GM21390 (cell line): ENCODE measurements around the gene MEIS2.
"Not testable (repeated sequence)": the region's sequence is repeated elsewhere in the genome, so short reads cannot be mapped to it uniquely, and the experiment has no call there.

Source experiments
- ATAC-seq: cut with Tn5 transposase; IDR thresholded peaks from one replicate; pipeline ENCODE4 v1.9.1; 2021; ENCODE audit not compliant: unreplicated experiment

MEIS2 gene

DNA sequence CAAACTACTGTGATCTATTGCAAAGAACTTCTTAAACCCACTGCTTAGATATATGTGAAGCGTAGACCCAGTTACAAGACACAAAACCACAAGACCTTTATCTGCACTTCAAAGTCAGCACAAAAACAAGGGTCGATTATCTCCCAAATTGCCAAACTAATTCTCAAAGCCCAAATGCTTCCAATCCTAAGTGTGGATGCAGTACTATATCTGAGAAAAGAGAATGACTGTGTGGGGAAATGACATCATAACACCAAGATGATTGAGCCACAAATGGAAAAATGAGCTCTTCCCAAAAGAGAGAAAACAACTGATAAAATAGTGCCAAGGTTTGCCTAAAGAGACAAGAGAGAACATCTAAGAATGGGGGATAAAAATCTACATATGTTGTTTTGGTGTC, 86.2 kb downstream of the MEIS2 start:
- ATAC-seq: no peak

DNA sequence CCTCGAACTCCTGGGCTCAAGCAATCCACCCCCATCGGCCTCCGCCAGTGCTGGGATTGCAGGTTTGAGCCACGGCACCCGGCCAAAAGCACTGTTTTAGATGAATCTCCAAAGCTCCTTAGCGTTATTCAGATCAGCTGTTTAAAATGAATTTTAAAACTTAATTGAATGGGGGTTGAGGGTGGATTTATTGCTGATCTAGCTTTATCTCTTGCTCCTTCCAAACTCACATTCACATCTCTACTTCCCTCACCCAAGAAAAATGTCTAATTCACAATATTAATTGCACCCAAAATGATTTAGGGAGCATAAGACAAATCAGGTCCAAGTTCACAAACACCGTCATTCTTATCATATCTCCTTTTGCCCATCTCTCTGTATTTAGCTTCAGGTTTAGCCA, 89.8 kb downstream of the MEIS2 start:
- no peak for ATAC-seq

DNA sequence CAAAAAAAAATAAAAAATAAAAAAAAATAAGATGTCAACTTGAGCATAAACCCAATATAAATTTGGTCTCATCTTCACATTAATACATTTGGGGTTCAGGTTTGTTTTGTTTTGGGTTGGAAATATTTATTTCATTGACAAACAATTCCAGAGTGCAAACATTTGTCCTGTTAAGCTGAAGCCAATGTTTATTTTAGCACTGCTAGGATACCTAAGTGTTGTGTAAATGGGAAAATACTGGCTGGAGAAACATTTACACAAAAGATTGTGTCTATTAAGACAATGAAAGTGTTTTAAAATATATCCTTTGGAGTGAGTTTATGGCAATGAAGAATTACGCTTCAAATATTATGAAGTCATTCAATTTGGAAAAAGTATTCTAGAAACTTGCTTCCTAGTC, 91.1 kb downstream of the MEIS2 start:
- no peak for ATAC-seq

DNA sequence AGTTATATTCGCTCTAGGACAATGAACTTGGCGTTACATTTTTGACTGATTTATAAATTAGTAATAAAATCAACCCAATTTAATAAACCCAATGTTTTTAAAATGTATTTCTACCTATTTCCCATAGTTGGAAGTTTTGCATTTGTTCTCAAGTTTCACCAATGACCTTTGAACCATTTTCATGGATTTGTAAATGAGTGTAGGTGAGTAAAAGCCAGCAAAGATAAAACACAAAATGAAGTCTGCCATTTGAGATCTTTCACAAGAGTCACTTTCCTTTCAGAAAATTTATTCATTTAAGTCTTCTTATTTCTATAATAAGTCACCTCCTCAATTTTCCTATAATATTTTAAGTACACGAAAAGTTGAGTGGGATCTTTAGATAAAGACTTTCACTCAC, 92.1 kb downstream of the MEIS2 start:
- ATAC-seq: no peak

DNA sequence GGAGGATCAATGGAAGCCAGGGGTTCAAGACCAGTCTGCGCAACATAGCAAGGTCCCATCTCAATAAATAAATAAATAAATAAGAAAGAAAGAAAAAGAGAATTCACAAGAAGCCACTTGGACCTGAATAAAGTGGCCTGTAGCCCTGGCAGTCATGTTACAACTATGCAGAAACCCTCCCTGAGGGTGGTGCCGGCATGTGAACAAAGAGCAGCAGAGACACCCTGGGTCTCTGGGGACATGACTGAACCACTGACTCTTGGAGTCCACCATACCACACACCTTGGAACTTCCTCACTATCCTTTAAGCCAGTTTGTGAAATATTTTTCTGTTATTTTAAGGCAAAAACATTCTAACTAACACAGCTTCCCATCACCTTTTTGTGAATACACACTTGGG, 93.0 kb downstream of the MEIS2 start:
- ATAC-seq: no peak

DNA sequence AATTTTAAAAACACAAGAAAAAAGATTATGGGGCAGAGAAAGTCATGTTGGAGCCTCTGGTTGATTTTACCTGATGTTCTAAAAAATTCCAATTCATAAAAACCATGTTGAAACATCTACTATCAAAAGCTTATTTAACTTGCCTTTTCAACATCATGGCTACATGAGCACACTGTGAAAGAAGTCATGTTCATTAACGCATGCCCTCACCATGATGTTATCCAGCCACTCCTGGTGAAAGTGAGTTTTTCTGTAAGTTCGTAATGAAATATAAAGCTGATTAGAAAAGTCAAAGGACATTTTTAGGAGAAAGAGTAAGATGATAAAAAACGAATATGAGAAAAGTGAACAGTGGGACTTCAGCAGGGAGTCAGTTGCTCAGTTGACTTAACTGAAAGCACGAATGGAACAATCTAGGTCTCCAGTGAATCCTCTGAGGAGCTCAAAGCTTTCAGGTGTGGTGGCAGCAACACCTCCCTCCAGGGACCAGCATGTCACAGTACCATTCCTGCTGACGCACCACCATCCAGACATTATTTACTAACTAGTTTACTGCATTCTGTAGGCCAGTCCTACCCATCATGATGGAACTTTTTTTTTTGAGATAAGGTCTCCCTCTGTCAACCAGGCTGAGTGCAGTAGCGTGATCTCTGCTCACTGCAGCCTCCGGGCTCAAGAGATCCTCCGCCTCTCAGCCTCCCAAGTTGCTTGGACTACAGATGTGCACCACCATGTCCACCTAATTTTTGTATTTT, 95.2 kb downstream of the MEIS2 start:
- no peak for ATAC-seq

DNA sequence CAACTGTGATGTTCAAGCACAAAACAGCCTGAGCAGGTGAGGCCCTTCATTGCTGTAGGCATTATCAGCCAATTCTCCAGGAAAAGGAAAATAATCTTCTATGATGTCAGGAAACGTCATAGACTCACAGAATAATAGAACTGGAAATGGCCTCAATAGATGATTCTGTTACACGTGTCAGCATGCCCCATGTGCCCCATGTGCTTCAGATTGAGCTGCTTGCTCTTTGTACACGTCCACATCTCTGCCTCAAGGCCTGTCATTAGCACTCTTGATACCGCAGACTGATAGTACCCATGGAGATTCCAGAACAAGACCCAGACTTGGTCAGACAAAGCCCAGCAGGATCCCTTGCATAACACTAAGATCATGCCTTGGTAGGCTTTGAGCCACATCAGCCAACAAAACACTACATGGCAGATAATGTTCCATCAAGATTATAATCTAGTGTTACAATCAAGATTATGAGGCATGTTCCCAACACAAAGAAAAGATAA, 95.9 kb downstream of the MEIS2 start:
- ATAC-seq: no peak

DNA sequence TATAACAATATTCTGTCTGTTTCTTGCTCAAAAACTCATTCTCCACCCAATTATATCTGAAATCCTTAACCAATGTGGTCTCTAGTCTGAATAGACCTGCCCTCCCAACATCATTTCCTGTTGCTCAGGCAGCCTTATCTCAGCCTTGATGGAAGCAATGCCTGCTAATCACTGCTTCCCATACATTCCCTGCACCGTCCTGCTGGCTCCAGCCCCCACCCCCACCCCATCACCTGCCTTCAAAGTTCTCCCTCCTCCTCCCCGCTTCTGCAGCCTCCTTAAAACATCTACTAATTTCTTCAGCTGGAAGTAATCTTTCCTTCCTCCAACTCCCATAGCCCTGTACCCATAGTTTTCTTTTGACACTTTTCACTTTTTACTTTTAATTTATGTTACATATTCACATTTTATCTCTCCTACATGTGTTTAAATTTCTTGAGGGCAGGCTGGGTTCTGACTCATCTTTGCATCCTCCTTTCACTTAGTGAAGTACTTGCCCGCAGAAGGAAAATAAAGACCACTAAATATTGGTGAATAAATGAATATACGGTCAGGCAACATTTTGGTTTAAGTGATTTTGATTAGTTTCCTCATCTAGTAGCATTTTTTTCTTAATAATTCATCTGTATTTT, 98.2 kb downstream of the MEIS2 start:
- no peak for ATAC-seq

DNA sequence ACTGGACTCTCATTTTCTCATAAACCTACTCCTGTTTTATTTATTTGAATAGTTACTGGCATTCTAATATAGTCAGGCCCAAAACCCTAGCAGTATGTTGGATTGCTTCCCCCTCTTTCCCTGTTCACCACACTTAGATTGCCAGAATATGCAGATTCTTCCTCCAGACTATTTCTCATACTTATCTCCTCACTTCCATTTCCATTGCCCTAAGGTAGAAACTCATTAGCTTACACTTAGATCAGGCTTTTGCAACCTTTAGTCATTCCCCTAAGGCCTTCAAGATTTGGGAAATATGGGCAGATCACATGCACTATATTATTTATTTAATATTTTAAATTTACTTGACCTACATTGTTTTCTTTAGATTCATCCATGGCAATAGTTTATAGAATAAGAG, 98.9 kb downstream of the MEIS2 start:
- no peak for ATAC-seq

DNA sequence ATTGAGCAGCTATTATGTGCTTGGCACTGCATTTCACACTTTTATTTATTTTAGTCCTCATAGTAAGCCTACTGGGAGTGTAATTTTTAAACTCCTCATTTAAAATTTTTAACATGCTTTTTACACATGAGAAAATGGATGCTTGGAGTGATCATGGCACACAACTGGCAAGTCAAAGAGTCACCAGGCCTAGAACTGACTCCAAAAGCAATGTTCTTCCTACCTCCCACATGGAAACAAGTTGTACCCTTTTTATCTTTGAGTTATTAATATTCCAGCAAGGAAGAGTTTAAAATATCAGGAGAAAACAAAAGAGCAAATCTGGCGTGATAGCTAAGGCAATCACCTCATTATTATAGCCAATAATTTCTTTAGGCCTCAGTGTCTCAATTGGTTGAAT, 100.6 kb downstream of the MEIS2 start:
- ATAC-seq: no peak

DNA sequence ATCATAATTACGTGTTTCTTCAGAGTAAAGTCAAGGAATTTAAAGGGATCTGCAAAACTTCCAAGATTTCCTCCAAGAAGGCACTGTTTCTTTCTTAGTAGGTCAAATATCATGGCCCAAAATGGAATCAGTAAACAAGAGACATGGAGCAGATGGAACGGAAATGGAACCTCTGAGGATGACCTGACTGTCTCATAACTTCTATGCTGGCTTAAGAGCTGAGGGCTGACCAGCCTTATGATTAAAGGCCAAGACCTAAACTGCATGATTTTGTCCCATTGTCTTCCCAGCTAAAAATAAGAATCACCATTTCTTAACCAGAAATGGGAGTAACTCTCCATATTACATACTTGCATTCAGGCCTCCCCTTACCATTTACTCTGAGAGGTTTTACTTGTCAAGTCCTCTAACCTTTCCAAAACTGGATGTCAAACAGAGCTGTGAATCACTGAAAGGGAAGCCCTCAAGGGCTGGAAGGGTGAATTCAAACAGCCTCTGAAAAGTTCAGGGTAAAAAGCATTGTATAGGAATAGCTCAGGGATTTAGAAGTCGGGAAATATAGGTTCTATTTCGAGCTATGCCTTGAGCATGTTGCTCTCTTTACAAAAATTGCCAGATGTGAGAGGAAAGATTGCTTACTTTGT, 103.7 kb downstream of the MEIS2 start:
- ATAC-seq: no peak

DNA sequence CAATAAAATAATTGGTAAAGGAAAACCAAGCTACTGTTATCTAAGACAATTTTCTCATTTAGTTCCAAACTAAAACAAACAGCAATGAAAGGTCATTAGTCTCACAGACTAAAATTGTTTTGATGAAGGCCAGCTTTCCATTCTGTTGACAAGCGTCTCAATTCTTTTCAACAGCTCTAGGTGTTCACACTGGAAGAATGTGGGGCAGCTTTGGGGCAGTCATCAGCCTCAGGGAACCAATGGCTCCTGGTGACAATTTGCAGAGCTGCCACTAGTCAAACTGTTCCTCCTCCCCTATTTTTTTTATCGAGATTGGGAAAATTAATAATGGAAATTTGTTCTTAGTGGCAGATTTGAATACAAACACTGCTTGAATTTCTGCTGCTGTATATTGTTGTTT, 104.2 kb downstream of the MEIS2 start:
- no peak for ATAC-seq

DNA sequence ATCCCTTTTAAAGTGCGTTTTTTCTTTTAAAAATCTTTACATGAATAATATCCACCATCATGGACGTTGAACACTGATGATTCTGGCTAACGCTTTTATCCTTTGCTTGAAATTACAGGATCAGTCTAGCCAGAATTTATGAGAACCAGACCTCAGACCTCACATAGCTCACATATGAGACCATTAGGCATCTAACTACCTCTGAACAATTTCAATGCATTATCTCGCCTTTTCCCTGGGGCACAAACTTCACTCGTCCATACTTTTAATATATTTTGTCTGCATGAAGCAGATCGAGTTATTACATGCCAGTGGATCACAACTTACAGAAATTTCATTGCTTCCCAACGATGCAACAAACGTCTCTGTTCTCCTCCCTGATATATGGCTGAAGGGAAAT, 105.6 kb downstream of the MEIS2 start:
- no peak for ATAC-seq

DNA sequence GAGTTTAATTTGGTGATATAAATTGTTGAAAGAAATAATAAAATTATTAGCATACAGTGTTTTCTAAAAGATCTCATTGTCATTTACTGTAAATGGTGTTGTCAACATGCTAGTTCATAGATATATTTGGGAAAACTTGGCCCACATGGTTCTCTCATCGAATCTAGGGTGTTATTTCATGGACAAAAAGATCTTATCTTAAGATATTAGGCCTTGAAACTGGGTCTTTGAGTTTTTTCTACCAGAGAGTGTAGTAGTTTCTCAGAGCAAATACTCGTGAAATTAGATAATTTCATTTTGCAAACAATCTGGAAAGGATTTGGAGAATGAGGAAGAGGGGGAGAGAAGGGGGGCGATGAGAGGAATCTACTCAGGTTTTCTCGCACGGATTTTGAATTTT, 107.9 kb downstream of the MEIS2 start:
- ATAC-seq: no peak

DNA sequence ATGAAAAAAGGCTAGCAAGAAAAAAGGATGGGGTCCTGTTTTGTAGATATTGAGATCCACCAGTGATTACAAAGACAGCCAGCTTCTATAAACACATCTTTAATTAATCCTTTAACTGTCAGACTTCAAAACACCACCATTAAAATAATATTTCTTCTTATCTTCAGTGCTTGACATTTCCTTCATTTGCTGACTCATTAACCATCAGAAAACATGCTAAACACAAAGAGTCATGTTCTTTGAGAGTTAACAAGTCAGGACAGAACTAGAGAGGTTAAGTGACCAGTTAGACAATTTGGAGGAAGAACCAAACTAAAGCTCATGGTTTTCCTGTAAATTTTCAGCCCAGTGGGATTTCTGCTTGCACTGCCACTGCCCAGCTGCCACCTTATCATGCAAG, 111.4 kb downstream of the MEIS2 start:
- no peak for ATAC-seq

DNA sequence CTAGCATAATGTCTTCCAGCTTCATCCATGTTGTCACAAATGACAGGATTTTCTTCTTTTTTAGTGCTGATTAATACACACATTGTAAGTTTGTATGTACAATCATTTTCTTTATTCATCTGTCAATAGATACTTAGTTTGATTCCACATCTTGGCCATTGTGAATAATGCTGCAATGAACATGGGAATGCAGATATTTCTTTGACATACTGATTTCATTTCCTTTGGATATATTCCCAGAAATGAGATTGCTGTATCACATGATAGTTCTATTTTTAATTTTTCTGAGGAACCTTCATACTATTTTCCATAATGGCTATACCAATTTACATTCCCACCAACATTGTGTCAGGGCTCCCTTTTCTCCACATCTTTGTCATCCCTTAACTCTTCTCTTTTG, 117.9 kb downstream of the MEIS2 start:
- no peak for ATAC-seq

DNA sequence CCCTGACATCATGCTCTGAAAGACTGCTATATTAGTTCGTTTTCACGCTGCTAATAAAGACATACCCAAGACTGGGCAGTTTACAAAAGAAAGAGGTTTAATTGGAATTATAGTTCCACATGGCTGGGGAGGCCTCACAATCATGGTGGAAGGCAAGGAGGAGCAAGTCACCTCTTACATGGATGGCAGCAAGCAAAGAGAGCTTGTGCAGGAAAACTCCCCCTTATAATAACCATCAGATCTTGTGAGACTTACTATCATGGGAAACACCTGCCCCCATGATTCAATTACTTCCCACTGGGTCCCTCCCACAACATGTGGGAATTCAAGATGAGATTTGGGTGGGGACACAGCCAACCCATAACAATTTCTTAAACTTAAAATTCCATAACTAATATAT, 120.1 kb downstream of the MEIS2 start:
- ATAC-seq: not testable (repeated sequence)

DNA sequence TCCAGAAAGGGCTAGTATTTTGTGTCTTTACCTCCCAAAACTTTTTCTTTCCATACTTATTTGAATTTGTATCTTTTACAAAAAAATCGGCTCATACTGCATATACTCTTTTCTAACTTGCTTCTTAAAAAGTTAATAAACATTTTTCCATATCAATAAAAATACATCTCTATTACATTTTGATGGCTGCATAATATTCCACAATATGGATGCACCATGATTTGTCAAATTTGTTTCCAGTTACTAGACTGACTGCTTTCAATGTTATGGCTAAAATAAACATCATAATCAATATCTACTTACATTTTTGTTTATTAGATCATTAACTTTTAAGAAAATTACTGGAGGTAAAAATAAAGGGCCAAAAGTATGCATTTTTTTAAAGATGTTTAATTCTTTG, 121.7 kb downstream of the MEIS2 start:
- no peak for ATAC-seq

DNA sequence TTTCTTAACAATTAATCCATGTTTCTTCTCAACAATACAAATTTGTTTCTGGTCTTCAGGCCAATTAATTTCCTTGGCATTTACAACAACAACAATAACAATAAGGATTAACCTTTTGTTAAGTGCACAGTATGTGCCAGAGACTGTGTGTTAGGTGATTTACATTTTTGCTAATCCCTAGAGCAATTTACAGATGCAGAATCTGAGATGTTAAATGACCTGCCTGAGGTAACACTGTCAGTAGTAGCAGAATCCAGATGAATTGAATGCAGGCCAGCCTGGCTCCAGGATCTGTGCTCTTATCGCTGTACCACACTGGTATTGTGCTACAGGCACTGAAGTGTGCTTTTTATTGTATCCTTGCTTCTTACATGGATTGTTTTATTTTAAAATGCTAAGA, 122.2 kb downstream of the MEIS2 start:
- ATAC-seq: no peak

DNA sequence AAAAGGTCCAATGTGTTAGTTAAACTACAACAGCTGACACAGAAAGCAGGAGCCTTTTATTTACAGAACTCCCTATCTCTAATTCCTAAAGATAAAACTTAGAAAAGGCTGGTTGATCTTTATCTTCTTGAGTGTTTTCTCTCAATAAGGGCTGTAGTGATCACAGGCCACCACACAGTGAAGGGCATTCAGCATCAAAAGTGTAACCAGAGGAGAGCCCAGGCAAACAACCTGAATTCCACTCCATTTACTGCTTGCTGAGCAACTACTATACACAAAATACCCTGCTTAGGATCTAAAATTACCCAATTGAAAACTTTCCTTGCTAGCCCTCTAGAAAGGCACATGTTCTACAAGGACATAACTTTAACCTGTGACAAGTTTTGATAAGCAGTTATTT, 122.7 kb downstream of the MEIS2 start:
- no peak for ATAC-seq

DNA sequence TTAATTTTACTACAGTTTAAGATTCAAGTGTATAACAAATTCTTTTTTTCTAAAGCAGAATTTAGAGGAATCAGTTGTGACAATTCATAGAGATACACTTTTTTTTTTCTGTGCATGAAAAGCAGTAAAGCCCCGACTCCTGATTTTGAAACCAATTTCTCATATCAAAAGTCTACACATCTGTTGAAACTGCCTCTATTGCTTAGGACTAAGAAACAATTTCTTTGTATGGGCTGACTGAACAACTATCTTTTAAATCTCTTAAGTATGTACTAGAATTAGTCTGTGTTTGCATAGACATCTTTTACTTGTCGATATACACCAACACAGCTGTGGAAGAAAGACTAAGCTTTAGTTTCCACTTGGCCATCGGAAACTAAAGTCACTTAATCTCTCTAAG, 127.6 kb downstream of the MEIS2 start:
- ATAC-seq: no peak

DNA sequence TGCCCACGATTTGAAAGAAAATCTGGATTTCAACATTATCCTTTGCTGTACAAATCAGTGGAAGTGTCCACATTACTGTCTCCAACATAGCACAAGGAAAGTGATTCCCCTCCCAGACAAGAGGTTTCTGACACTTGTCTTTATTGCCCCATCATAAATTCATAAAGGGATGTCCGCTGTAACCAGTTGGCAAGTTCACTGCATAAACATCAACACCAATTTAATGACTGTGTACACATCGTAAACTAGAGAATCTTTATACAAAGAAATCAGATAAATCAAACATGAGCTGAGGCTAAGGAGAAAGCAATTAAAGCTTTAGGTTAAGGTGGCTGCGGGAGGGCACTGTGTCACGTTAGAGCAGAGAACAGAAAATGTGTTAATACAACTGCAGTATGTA, 129.8 kb downstream of the MEIS2 start:
- no peak for ATAC-seq
